GM12873 (cell line): Measurements from ENCODE around the gene DMXL1.

ENCODE experiments used
- TF ChIP-seq, protein P1 (sequence below): IDR thresholded peaks from 2 replicates; pipeline ENCODE4 v1.5.1; 2012; ENCODE audit warnings: low read depth, mild to moderate bottlenecking, moderate library complexity, low read length, control low read depth; ENCODE audit not compliant: insufficient read depth; ENCODE audit errors: missing control alignments

Gene DMXL1

GRCh38 chr5:119079318-119079921, 8.5 kb downstream of the DMXL1 start:
- TF ChIP-seq, protein P1, sequence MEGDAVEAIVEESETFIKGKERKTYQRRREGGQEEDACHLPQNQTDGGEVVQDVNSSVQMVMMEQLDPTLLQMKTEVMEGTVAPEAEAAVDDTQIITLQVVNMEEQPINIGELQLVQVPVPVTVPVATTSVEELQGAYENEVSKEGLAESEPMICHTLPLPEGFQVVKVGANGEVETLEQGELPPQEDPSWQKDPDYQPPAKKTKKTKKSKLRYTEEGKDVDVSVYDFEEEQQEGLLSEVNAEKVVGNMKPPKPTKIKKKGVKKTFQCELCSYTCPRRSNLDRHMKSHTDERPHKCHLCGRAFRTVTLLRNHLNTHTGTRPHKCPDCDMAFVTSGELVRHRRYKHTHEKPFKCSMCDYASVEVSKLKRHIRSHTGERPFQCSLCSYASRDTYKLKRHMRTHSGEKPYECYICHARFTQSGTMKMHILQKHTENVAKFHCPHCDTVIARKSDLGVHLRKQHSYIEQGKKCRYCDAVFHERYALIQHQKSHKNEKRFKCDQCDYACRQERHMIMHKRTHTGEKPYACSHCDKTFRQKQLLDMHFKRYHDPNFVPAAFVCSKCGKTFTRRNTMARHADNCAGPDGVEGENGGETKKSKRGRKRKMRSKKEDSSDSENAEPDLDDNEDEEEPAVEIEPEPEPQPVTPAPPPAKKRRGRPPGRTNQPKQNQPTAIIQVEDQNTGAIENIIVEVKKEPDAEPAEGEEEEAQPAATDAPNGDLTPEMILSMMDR = no peak

DNA sequence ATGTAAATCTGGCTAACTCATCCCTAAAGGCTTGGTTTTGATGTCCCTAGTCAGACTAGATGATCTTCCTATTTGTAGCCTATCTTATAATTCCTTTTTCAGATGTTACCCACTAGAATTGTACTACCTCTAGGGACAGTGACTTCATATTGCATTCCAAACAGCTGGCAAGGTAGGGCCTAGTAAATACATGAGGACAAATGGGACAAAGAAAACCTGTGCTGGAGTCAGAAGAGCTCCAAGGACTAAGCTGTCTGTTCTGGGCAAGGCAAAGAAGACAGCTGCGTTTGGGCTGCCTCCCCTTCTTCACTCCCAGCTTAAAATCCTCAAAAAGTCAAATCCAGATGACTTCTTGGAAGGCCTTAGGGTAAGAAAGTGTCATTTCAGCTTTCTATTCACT, 10.0 kb downstream of the DMXL1 start:
- TF ChIP-seq, protein P1 = no peak

DNA sequence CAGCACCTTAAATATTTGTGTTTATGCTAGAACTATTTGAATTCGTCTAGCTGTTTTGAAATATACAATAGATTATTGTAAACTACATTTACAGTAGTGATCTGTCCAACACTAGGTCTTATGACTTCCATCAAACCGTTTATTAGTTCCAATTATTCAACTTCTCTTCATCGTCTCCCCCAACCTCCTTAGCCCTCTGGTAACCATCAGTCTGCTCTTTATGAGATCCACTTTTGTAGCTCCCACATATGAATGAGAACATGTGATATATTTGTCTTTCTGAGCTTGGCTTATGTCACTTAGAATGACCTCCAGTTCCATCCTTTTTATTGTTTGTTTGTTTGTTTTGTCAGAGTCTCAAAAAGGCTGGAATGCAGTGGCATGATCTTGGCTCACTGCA, 11.8 kb downstream of the DMXL1 start:
- TF ChIP-seq, protein P1 = no peak

- TF ChIP-seq, protein P1 = no peak
These were observed 12.8 kb downstream of the DMXL1 start for GRCh38 chr5:119083679-119084078.

GRCh38 chr5:119088438-119088837, 17.6 kb downstream of the DMXL1 start:
- TF ChIP-seq, protein P1 = no peak

- TF ChIP-seq, protein P1 = no peak
These were observed 24.7 kb downstream of the DMXL1 start for GRCh38 chr5:119095611-119096010.

DNA sequence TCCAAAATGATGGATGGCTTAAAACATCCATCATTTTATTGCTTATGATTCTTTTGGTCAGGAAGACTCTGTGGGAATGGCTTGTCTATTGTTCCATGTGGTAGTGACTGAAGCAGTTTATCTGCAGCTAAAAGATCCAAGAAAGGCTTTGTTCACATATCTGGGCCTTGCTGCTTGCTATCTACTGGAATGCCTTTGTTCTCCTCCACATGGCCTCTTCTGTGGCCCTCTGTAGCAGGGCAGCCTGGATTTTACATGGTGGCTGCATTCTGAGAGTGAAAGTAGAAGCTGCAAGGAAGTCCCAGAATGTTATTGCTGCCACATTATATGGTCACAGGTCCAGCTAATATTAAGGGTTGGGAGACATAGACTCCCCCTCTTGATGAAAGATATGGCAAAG, 35.1 kb downstream of the DMXL1 start:
- TF ChIP-seq, protein P1 = no peak

DNA sequence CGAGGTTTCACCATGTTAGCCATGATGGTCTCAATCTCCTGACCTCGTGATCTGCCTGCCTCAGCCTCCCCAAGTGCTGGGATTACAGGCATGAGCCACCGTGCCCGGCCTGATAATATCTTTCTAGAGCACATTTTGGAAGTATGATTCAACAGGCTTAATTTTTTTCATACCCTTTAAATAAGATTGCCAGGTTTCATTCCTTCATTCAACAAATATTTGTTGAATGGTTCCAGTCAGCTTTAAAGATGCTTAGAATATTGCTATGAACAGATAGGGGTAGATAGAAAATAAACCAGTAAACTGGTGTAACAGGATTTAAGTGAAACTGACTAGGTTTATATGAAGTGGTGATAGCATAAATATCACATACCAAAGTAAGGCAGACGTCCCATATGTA, 41.3 kb downstream of the DMXL1 start:
- TF ChIP-seq, protein P1 = no peak
